WERI-Rb-1 (cell line): ENCODE measurements around the gene PTPN14.

Source experiments
- DNase-seq: peaks from one replicate; pipeline ENCODE4 v3.0.0-alpha.2; 2020
- H3K27ac ChIP-seq: fragments of 250-450 bp; sonication (Bioruptor Pico); 2 replicates; pipeline ENCODE4 v1.5.1; 2020; ENCODE audit warnings: mild to moderate bottlenecking, moderate library complexity
- H3K27me3 ChIP-seq: fragments of 250-450 bp; sonication (Bioruptor Pico); 2 replicates; pipeline ENCODE4 v1.5.1; 2021; ENCODE audit warnings: mild to moderate bottlenecking, low read depth, moderate library complexity; ENCODE audit not compliant: insufficient read depth, severe bottlenecking
- H3K36me3 ChIP-seq: fragments of 250-450 bp; sonication (Bioruptor Pico); 2 replicates; pipeline ENCODE4 v1.5.1; 2020; ENCODE audit warnings: mild to moderate bottlenecking, moderate library complexity
- H3K4me3 ChIP-seq: 2 replicates; pipeline ENCODE4 v1.5.1; 2011; ENCODE audit warnings: low read depth, mild to moderate bottlenecking, control low read depth, low read length
- H3K9me3 ChIP-seq: fragments of 250-450 bp; sonication (Bioruptor Pico); 2 replicates; pipeline ENCODE4 v1.5.1; 2021; ENCODE audit warnings: mild to moderate bottlenecking, moderate library complexity; ENCODE audit not compliant: severe bottlenecking
- TF ChIP-seq, protein P1 (sequence below): IDR thresholded peaks from 2 replicates; pipeline ENCODE4 v1.5.1; 2011; ENCODE audit warnings: low read depth, mild to moderate bottlenecking, control low read depth, inconsistent platforms, low read length

Gene PTPN14

DNA sequence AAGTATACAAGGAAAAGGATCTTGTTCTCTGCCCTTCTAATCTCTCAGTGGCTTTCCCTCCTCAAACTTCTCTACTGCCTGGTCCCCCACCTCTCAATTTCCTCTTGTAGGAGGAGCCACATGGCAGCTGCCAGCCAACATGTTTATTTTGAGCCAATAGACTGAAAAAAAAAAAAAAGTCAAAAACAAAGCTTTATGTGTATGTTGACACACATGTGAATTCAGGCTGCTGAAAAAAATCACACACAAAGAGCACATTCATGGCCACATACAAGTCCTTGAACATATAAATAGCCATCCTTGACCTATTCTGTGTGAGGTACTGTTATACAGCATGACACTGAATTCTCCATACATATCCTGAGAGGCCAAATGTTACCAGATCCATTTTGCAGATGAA lies 3.7 kb downstream of the PTPN14 start:
- Histone ChIP-seq H3K4me3 (no peak overlapping the region), H3K36me3 (no peaks in the 10 kb centered on the region), H3K9me3 (no peaks in the 10 kb centered on the region), H3K27me3 (peaks cover 23% of the 10 kb centered on the region), H3K27ac (no peak overlapping the region)
- DNase-seq = no peak
- TF ChIP-seq, protein P1, sequence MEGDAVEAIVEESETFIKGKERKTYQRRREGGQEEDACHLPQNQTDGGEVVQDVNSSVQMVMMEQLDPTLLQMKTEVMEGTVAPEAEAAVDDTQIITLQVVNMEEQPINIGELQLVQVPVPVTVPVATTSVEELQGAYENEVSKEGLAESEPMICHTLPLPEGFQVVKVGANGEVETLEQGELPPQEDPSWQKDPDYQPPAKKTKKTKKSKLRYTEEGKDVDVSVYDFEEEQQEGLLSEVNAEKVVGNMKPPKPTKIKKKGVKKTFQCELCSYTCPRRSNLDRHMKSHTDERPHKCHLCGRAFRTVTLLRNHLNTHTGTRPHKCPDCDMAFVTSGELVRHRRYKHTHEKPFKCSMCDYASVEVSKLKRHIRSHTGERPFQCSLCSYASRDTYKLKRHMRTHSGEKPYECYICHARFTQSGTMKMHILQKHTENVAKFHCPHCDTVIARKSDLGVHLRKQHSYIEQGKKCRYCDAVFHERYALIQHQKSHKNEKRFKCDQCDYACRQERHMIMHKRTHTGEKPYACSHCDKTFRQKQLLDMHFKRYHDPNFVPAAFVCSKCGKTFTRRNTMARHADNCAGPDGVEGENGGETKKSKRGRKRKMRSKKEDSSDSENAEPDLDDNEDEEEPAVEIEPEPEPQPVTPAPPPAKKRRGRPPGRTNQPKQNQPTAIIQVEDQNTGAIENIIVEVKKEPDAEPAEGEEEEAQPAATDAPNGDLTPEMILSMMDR = no peak

DNA sequence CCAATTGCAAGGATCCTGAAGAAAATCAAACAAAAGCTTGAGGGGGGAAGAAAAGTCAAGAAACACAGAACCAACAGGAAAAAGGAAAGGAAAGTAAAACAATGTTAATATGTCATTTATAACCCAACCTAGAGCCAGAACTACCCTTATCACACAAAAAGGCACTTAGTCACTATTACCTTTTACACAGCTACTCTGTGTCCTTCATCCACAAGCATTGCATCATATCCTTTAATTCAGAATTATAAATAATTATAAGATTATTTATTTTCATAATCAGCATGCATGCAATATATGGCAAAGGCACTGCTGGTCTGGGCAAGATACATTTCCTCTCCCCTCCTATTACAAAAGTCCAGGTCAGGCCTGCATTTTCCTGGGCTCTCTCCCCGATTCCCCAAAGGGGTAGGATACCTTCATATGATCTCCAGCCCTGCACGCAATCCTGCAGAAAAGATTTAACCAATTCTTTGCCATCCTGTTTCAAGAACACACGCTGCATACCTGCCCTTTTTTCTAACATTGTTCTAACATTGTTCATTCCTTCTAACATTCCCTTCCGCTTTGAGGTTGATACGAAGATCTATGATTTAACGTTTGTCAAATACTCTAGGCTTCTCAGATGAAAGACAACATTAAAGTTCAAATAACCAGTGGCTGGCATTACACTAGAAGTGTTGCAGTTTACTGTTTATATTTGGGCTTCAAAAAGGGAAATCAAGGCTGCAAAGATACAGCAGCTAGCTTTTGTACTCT lies 4.3 kb downstream of the PTPN14 start:
- Histone ChIP-seq H3K27ac (no peak overlapping the region), H3K27me3 (peaks cover 16% of the 10 kb centered on the region), H3K9me3 (no peaks in the 10 kb centered on the region), H3K4me3 (no peak overlapping the region), H3K36me3 (no peaks in the 10 kb centered on the region)
- no peak for DNase-seq
- TF ChIP-seq, protein P1 = no peak

DNA sequence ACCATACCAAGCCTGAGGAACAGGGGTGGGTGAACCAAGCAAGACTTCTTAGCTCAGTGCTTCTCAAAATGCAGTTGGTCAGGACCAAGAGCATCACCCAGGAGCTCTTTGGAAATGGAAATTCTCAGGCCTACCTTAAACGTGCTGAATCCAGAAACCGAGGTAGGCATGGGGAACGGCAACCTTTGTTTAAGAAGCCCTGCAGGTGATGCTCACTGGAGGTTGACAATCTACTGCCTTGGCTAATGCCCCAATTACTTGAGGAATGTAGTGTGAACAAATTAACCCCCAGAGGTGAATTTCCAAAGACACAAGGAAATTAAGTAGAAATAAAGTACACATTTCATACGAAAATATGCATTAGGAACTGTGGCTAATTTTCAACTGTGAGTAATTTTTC lies 5.3 kb downstream of the PTPN14 start:
- TF ChIP-seq, protein P1 = no peak
- Histone ChIP-seq H3K4me3 (no peak overlapping the region), H3K27me3 (peaks cover 12% of the 10 kb centered on the region), H3K9me3 (no peaks in the 10 kb centered on the region), H3K36me3 (no peaks in the 10 kb centered on the region), H3K27ac (no peak overlapping the region)
- DNase-seq = no peak

DNA sequence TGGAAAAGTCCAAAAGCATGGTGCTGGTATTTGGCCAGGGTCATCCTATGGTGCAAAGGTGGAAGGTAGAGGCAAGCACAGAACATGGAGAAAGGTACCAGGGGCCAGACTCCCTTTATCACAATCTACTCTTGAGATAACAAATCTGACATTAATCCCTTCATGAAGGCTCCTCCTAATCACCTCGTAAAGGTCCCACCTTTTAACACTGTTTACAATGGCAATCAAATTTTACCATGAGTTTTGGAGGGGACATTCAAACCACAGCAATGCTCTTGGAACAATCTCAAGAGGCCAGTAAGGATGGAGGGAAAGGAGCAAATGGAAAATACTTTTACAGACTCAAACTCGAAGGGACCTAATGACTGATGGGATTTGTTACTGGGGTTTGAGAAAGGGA lies 6.1 kb downstream of the PTPN14 start:
- no peaks in the 10 kb centered on the region for H3K36me3 ChIP-seq
- TF ChIP-seq, protein P1 = no peak
- H3K27me3 ChIP-seq = peaks cover 4% of the 10 kb centered on the region
- no peak overlapping the region for H3K27ac ChIP-seq
- no peak overlapping the region for H3K4me3 ChIP-seq
- DNase-seq = no peak
- H3K9me3 ChIP-seq = no peaks in the 10 kb centered on the region

DNA sequence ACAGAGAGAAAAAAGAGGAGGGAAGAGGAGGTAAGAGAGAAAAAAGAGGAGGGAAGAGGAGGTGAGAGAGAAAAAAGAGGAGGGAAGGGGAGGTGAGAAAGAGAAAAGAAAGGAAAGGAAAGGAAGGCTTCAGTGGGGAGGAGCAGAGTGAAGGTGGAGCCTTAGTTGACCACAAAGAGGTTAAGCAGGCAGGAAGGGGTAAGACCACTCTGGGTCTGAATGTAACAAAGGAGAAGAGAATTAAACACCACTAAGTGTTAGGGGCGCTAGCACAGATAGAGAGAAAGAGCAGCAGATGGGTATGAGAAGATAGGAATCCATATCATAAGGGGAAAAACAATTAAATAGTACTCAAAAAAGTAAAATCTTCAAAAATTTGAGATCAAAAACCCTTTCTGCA lies 6.6 kb downstream of the PTPN14 start:
- Histone ChIP-seq H3K27ac (no peak overlapping the region), H3K27me3 (no peaks in the 10 kb centered on the region), H3K36me3 (no peaks in the 10 kb centered on the region), H3K4me3 (no peak overlapping the region), H3K9me3 (no peaks in the 10 kb centered on the region)
- TF ChIP-seq, protein P1 = no peak
- DNase-seq = no peak
